Measurements from ENCODE around the gene FSTL3.

DNA sequence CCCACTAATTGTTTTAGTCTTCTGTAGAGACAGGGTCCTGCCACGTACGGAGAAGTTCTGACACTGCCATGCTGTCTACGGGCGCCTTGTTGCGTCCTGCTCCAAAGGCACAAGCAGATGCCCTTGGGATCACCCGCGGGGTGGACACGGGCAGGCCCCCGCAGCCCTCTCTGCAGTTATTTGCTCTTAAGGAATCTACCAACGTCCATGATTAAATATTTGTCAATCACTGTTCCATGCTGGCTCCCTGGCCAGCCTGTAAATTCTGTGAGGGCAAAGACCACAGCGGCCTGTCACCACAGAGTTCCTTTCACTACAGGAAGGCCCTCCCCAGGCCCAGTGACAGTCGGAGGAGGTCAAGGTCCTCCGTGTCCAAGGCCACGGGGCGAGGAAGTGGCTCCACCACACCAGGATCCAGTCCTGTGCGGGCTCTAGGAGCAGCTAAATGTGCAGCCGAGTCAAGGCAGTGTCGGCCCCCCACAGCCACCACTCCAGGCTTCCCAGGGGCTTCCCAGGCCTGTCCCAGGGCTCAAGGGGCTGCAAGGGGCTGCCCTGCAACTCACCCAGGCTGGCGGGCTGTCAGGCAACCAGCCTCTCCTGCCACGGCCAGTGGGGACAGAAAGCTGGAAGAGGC lies 15.3 kb upstream of the FSTL3 start:
- TF ChIP-seq, protein P1, sequence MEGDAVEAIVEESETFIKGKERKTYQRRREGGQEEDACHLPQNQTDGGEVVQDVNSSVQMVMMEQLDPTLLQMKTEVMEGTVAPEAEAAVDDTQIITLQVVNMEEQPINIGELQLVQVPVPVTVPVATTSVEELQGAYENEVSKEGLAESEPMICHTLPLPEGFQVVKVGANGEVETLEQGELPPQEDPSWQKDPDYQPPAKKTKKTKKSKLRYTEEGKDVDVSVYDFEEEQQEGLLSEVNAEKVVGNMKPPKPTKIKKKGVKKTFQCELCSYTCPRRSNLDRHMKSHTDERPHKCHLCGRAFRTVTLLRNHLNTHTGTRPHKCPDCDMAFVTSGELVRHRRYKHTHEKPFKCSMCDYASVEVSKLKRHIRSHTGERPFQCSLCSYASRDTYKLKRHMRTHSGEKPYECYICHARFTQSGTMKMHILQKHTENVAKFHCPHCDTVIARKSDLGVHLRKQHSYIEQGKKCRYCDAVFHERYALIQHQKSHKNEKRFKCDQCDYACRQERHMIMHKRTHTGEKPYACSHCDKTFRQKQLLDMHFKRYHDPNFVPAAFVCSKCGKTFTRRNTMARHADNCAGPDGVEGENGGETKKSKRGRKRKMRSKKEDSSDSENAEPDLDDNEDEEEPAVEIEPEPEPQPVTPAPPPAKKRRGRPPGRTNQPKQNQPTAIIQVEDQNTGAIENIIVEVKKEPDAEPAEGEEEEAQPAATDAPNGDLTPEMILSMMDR (conservative IDR thresholded peaks at IDR 0.05) = no peak
- no peak for TF ChIP-seq ZFX (IDR thresholded peaks at IDR 0.05)
